Adrenal gland (tissue), 12 donors: Measurements from ENCODE around the gene DOCK3. TPM values are rescaled to one million over a fixed set of nuclear protein-coding genes. Genes with fewer than 3 reads are reported as not detected.

Experiments
- DNase-seq, 7 donors: peaks; one replicate each; pipeline ENCODE4 v3.0.0-alpha.2; 2019 to 2020
- H3K27ac ChIP-seq, 5 donors: fragments of 200-600 bp; sonication (generic) in 4 of 5; 1 replicate in 3 of 5; 2 replicates in 2 of 5; pipeline versions ENCODE4 v1.5.1 to v1.8.0; 2016 to 2020; ENCODE audit warnings: mild to moderate bottlenecking in 1 of 5
- H3K27me3 ChIP-seq: fragments of 200-600 bp; 2 replicates; pipeline ENCODE4 v1.8.0; 2021
- H3K36me3 ChIP-seq, 2 donors: fragments of 200-600 bp; replicated peaks in 1 of 2; 1 replicate in 1 of 2; 2 replicates in 1 of 2; pipeline versions ENCODE4 v1.5.1 to v1.8.0; 2018 to 2022
- H3K4me1 ChIP-seq, 2 donors: fragments of 200-600 bp; replicated peaks in 1 of 2; 1 replicate in 1 of 2; 2 replicates in 1 of 2; pipeline versions ENCODE4 v1.5.1 to v1.8.0; 2018 to 2021
- H3K4me3 ChIP-seq, 4 donors: fragments of 200-600 bp; sonication (generic) in 3 of 4; one replicate each; pipeline ENCODE4 v1.5.1; 2016 to 2018
- H3K9me3 ChIP-seq, 3 donors: fragments of 200-600 bp; sonication (generic) in 1 of 3; replicated peaks in 1 of 3; 1 replicate in 2 of 3; 2 replicates in 1 of 3; pipeline versions ENCODE4 v1.5.1 to v1.8.0; 2016 to 2021
- CTCF ChIP-seq, 6 experiments: fragments of 450-650 bp in 4 of 6; fragments of 200-600 bp in 2 of 6; sonication (generic) in 1 of 6; IDR thresholded peaks; 1 replicate in 5 of 6; 2 replicates in 1 of 6; pipeline versions ENCODE4 v1.5.1 to v1.8.0; 2016 to 2021; ENCODE audit warnings: antibody characterized with exemption in 6 of 6, mild to moderate bottlenecking in 2 of 6, moderate library complexity in 1 of 6
- POLR2A ChIP-seq, 2 donors: fragments of 450-650 bp; IDR thresholded peaks; one replicate each; pipeline ENCODE4 v1.6.1; 2017; ENCODE audit warnings: antibody characterized with exemption in 2 of 2, mild to moderate bottlenecking in 2 of 2, moderate library complexity in 1 of 2
- WGBS, 4 donors: extraction: QIAGEN DNeasy Blood & Tissue Kit in 2 of 4; methylation state at CpG; one replicate each; pipeline versions ENCODE4 v1.1.5 to v1.1.7; 2013 to 2017; 5-methylcytosine and 5-hydroxymethylcytosine counted together
- intact Hi-C, 2 donors: fragments of 100-400 bp; cut with DNase I; formaldehyde crosslinking; loops; one replicate each; pipeline versions ENCODE4 v1.14.1 to v1.15.0; 2022 to 2023
- polyA plus RNA-seq, 3 donors: library from polyadenylated mRNA; stranded (reverse); fragments of 200-250 nt in 2 of 3; fragments of 350-450 nt in 1 of 3; fragmentation: Illumina TruSeq in 1 of 3; extraction: RNeasy Lipid Tissue Mini Kit (QIAGEN cat#74804) in 1 of 3; gene quantifications; one replicate each; pipeline ENCODE4 v1.2.3, GENCODE V29; 2013 to 2014
- total RNA-seq, 9 donors: library from RNA; depleted of rRNA in 4 of 9; stranded (reverse); fragments of >200 nt in 4 of 9; fragments of 120-200 nt in 1 of 9; fragmentation: NEBNext Ultra II Directional in 1 of 9; extraction: Animal tissue kit (Norgen Biotek cat#: 25700) in 1 of 9; gene quantifications; one replicate each; pipeline versions ENCODE4 v1.1.0 to v1.2.4, GENCODE V29; 2013 to 2023
- donor health status: healthy with polysubstance abuse.
- donor health status: Bipolar disorder and iron deficiency.
- donor health status: DM: yes; HTN: yes; CAD: no.
- donor health status: DM: no; HTN: no; CAD: no.
- donor health status: DM: no; HTN: no; CAD: no.
- donor health status: DM: yes; HTN: yes; CAD: no.

The DOCK3 gene
- total and polyA plus RNA-seq, 12 donors, result 0.72 to 8.6 (median 2.9) TPM

DNA sequence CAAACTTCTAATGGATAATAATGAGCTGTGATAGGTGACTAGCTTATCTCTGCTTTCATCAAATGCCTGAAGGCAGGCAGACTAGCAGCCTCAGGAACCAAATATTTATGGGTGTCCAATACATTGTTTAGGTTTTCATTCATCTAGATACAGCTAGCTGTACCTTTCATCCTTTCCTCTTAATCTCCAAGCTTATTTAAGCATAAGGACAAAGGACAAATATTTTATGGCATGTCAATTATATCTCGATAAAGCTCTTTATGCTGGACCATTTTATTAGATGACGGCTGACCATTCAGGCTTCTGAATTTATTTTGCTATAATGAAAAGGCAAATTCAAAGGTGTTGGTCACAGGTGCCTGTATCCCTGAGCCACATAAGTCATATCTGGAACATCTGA is 733.3 kb downstream of the DOCK3 start:
- H3K36me3 ChIP-seq, result peaks cover 0 to 25% of the 10 kb centered on the region in 2 donors
- H3K4me1 ChIP-seq, result no peaks in the 10 kb centered on the region
- intact Hi-C loops, result no loop called here
- H3K27ac ChIP-seq, result no peak overlapping the region
- no peak for TF ChIP-seq CTCF (IDR thresholded peaks at IDR 0.05)
- no peak for TF ChIP-seq POLR2A (IDR thresholded peaks at IDR 0.05)
- no peak for DNase-seq
- no peaks in the 10 kb centered on the region for H3K9me3 ChIP-seq
- no peaks in the 10 kb centered on the region for H3K27me3 ChIP-seq
- H3K4me3 ChIP-seq, result no peak overlapping the region
- 93 to 98% (median 95%) methylated on average over 2 of the region's 2 CpGs for WGBS, 4 donors

DNA sequence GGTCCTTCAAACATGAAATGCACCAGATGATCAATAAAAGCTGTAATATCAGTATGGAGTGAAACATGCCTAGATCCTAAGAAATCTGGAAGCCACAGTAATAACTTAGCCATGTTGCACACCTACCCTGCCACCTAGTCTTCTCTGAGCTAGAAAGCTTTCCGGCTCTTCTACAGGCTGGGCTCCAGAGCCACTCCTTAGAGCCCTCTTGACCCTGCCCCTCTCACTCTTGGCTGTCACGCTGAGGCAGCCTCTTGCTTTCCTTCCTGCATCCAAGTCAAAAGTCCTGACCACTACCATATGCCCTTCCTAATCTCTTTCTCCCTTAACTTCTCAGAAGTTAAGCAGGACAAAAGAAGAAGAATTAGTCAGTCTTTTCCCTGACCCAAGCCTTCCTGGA is 734.1 kb downstream of the DOCK3 start:
- H3K9me3 ChIP-seq, result no peaks in the 10 kb centered on the region
- WGBS, 4 donors, result 65 to 84% (median 79%) methylated on average over 2 of the region's 2 CpGs
- peaks cover 0 to 22% of the 10 kb centered on the region in 2 donors for H3K36me3 ChIP-seq
- DNase-seq, result no peak
- H3K27me3 ChIP-seq, result no peaks in the 10 kb centered on the region
- H3K4me3 ChIP-seq, result no peak overlapping the region
- H3K4me1 ChIP-seq, result no peaks in the 10 kb centered on the region
- intact Hi-C loops, result no loop called here
- TF ChIP-seq POLR2A (IDR thresholded peaks at IDR 0.05), result no peak
- no peak for TF ChIP-seq CTCF (IDR thresholded peaks at IDR 0.05)
- H3K27ac ChIP-seq, result no peak overlapping the region

DNA sequence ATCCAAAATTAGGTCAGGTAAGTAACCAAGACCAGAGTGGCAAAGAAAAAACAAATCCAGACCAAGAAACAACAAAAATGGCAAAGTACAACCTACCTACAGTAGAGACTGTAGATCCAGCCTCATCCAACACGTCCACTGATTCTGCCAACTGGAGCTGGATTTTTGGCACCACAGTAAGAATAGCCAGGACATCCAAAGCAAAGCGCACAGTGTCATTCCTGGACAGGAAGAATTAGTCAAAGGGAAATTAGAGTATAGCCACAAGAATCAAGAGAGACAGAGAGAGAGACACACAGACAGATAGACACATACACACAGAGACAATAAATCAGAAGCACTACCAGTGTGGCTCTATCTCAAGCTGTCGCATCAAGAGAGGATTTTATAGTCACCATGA is 747.5 kb downstream of the DOCK3 start:
- WGBS, 4 donors, result 95 to 100% (median 96%) methylated on average over 3 of the region's 3 CpGs
- H3K27me3 ChIP-seq, result no peaks in the 10 kb centered on the region
- no peak for DNase-seq
- H3K4me1 ChIP-seq, result no peaks in the 10 kb centered on the region
- no peak for TF ChIP-seq CTCF (IDR thresholded peaks at IDR 0.05)
- TF ChIP-seq POLR2A (IDR thresholded peaks at IDR 0.05), result no peak
- intact Hi-C loops, result no loop called here
- no peak overlapping the region for H3K4me3 ChIP-seq
- H3K27ac ChIP-seq, result no peak overlapping the region
- H3K9me3 ChIP-seq, result no peaks in the 10 kb centered on the region
- H3K36me3 ChIP-seq, result peaks cover 0 to 42% of the 10 kb centered on the region in 2 donors

DNA sequence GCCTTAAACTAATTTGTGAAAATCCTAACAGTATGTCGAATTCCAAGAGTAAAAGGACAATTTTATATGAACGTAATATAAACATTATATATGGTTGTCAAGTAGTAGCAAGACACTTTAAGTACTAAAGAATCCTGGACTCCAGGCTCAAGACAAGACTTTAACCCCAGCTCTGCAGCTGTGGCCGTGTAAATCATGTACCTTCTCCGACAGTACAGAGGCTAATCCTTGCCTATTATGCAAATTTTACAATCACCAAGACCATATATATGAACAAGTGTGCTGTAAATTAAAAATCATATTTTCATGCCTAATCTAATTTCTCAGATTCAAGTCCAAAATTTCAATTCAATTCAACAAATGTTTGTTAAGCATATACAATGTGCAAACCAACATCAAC is 752.2 kb downstream of the DOCK3 start:
- H3K36me3 ChIP-seq, result peaks cover 0 to 42% of the 10 kb centered on the region in 2 donors
- WGBS, 4 donors, result 84 to 93% (median 90%) methylated on average over 4 of the region's 4 CpGs
- intact Hi-C loops, result no loop called here

More for the DNA sequence above, 752.2 kb downstream of the DOCK3 start:
- Histone ChIP-seq H3K4me3 (no peak overlapping the region), H3K27me3 (no peaks in the 10 kb centered on the region), H3K9me3 (no peaks in the 10 kb centered on the region), H3K4me1 (no peaks in the 10 kb centered on the region), H3K27ac (no peak overlapping the region)
- DNase-seq, result no peak
- TF ChIP-seq CTCF (IDR thresholded peaks at IDR 0.05) (no peak), POLR2A (IDR thresholded peaks at IDR 0.05) (no peak)
